ENCODE results near the gene NACC1. TPM values are rescaled to one million over a fixed set of nuclear protein-coding genes. Genes with fewer than 3 reads are reported as not detected.
"Not testable (repeated sequence)": the region's sequence is repeated elsewhere in the genome, so short reads cannot be mapped to it uniquely, and the experiment has no call there.

Gene NACC1
- total RNA-seq, 1 donor from 2014 or later, result 34.7 TPM

- not testable (repeated sequence) for H3K27me3 Mint-ChIP-seq (ENCODE audit: insufficient read depth, low read depth); H3K27ac Mint-ChIP-seq; H3K4me3 ChIP-seq; H3F3A ChIP-seq (ENCODE audit: low read depth); H2AFZ ChIP-seq (replicated peaks); DNase-seq (ENCODE audit: low spot score); H3K9me3 Mint-ChIP-seq; H3K9ac ChIP-seq; H3K4me1 ChIP-seq; H3K36me3 ChIP-seq; H3K4me3 Mint-ChIP-seq; H3K27ac ChIP-seq; H3K79me2 ChIP-seq (ENCODE audit: low read depth); H3K36me3 Mint-ChIP-seq; H4K20me1 ChIP-seq (ENCODE audit: low read depth); H3K27me3 ChIP-seq; H3K9me3 ChIP-seq (ENCODE audit: low read depth); H3K4me2 ChIP-seq; H3K4me1 Mint-ChIP-seq
Observed at GRCh38 chr19:13186688-13187087, 68.6 kb downstream of the NACC1 start.

DNA sequence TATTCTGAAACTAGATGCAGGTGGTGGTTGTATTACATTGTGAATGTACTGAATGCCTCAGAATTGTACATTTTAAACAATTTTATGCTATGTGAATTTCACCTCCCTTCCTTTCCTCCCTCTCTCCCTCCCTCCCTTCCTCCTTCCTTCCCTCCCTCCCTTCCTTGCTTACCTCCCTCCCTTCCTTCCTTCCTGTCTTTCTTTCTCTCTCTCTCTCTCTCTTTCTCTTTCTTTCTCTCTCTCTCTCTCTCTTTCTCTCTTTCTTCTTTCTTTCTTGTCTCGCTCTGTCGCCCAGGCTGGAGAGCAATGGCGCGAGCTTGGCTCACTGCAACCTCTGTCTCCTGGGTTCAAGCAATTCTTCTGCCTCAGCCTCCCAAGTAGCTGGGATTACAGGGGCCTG, 69.4 kb downstream of the NACC1 start:
- H3K36me3 ChIP-seq, result no peaks in the 10 kb centered on the region
- peaks cover 2% of the 10 kb centered on the region for H3K4me1 Mint-ChIP-seq
- H3K9me3 ChIP-seq (ENCODE audit: low read depth), result no peaks in the 10 kb centered on the region
- no peak overlapping the region for H3K9ac ChIP-seq
- peak overlapping the region; percentile 69 for H3K27ac Mint-ChIP-seq
- no peaks in the 10 kb centered on the region for H3K4me1 ChIP-seq
- no peak overlapping the region for H3K4me2 ChIP-seq
- H2AFZ ChIP-seq (replicated peaks), result no peak overlapping the region
- H3K27me3 ChIP-seq, result no peaks in the 10 kb centered on the region
- TF ChIP-seq EZH2 (IDR thresholded peaks at IDR 0.05) (no peak), CTCF (IDR thresholded peaks at IDR 0.05) (no peak), EZH2phosphoT487 (IDR thresholded peaks at IDR 0.05) (no peak)
- H3K4me3 ChIP-seq, result no peak overlapping the region
- no peaks in the 10 kb centered on the region for H3K36me3 Mint-ChIP-seq
- DNase-seq (ENCODE audit: low spot score), result no peak
- H3K79me2 ChIP-seq (ENCODE audit: low read depth), result no peaks in the 10 kb centered on the region
- no peak overlapping the region for H3K4me3 Mint-ChIP-seq
- no peak overlapping the region for H3K27ac ChIP-seq
- H3F3A ChIP-seq (ENCODE audit: low read depth), result peaks cover 3% of the 10 kb centered on the region
- H3K27me3 Mint-ChIP-seq (ENCODE audit: insufficient read depth, low read depth), result no peaks in the 10 kb centered on the region
- no peaks in the 10 kb centered on the region for H4K20me1 ChIP-seq (ENCODE audit: low read depth)
- no peaks in the 10 kb centered on the region for H3K9me3 Mint-ChIP-seq

DNA sequence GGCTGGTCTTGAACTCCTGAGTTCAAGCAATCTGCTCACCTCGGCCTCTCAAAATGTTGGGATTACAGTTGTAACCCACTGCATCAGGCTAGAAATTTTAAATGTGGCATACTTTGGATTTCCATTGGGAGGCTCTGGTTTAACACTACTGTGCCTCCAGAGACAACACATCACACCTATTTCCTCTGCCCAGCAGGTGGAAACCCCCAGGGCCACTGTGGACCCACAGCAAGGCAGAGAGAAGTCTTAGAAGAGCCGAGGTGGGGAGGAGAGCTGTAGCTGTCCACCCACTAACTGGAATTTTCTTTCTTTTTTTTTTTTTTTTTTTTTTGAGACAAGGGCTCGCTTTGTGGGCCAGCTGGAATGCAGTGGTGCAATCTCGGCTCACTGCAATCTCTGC, 71.5 kb downstream of the NACC1 start:
- DNase-seq (ENCODE audit: low spot score), result no peak
- Mint-ChIP-seq H3K27me3 (ENCODE audit: insufficient read depth, low read depth) (no peaks in the 10 kb centered on the region), H3K27ac (no peak overlapping the region), H3K4me3 (no peak overlapping the region), H3K9me3 (no peaks in the 10 kb centered on the region), H3K4me1 (peaks cover 2% of the 10 kb centered on the region), H3K36me3 (no peaks in the 10 kb centered on the region)
- H3K9me3 ChIP-seq (ENCODE audit: low read depth), result no peaks in the 10 kb centered on the region
- no peaks in the 10 kb centered on the region for H4K20me1 ChIP-seq (ENCODE audit: low read depth)
- H3K9ac ChIP-seq, result no peak overlapping the region
- peaks cover 3% of the 10 kb centered on the region for H3F3A ChIP-seq (ENCODE audit: low read depth)
- no peaks in the 10 kb centered on the region for H3K4me1 ChIP-seq
- no peak for TF ChIP-seq EZH2phosphoT487 (IDR thresholded peaks at IDR 0.05)
- TF ChIP-seq EZH2 (IDR thresholded peaks at IDR 0.05), result no peak
- TF ChIP-seq CTCF (IDR thresholded peaks at IDR 0.05), result no peak
- no peak overlapping the region for H3K27ac ChIP-seq
- H3K36me3 ChIP-seq, result no peaks in the 10 kb centered on the region
- H3K79me2 ChIP-seq (ENCODE audit: low read depth), result no peaks in the 10 kb centered on the region
- no peak overlapping the region for H3K4me3 ChIP-seq
- H3K4me2 ChIP-seq, result no peak overlapping the region
- no peaks in the 10 kb centered on the region for H3K27me3 ChIP-seq
- H2AFZ ChIP-seq (replicated peaks), result no peak overlapping the region

Other genes with a start within 250 kb of the NACC1 start
- 8.7 and 16.5 TPM in 2 replicates for gene DNASE2, start 236.8 kb upstream of the NACC1 start, total RNA-seq (ENCODE audit: low replicate concordance)
- gene KLF1, start 231.1 kb upstream of the NACC1 start, total RNA-seq (ENCODE audit: low replicate concordance), result 0.43 and 0.64 TPM in 2 replicates
- 39.5 and 75.0 TPM in 2 replicates for gene GCDH, start 227.1 kb upstream of the NACC1 start, total RNA-seq (ENCODE audit: low replicate concordance)
- 1.8 and 6.4 TPM in 2 replicates for gene SYCE2, start 199.0 kb upstream of the NACC1 start, total RNA-seq (ENCODE audit: low replicate concordance)
- 21.4 and 51.6 TPM in 2 replicates for gene FARSA, start 184.6 kb upstream of the NACC1 start, total RNA-seq (ENCODE audit: low replicate concordance)
- gene CALR, start 179.7 kb upstream of the NACC1 start, total RNA-seq (ENCODE audit: low replicate concordance), result 437 and 569 TPM in 2 replicates
- gene RAD23A, start 172.4 kb upstream of the NACC1 start, total RNA-seq (ENCODE audit: low replicate concordance), result 37.7 and 54.9 TPM in 2 replicates
- 17.1 and 42.2 TPM in 2 replicates for gene GADD45GIP1, start 161.0 kb upstream of the NACC1 start, total RNA-seq (ENCODE audit: low replicate concordance)
- gene DAND5, start 148.7 kb upstream of the NACC1 start, total RNA-seq (ENCODE audit: low replicate concordance), result 0.06 and 0.07 TPM in 2 replicates
- gene NFIX, start 122.8 kb upstream of the NACC1 start, total RNA-seq (ENCODE audit: low replicate concordance), result 0.06 TPM in 2 replicates
- gene LYL1, start 15.4 kb upstream of the NACC1 start, total RNA-seq (ENCODE audit: low replicate concordance), result 0.88 and 2.2 TPM in 2 replicates
- gene TRMT1, start 1.5 kb upstream of the NACC1 start, total RNA-seq (ENCODE audit: low replicate concordance), result 30.2 and 49.0 TPM in 2 replicates
- gene STX10, start 32.1 kb downstream of the NACC1 start, total RNA-seq (ENCODE audit: low replicate concordance), result 36.5 and 51.2 TPM in 2 replicates
- gene IER2, start 32.1 kb downstream of the NACC1 start, total RNA-seq (ENCODE audit: low replicate concordance), result 13.7 and 55.4 TPM in 2 replicates

All from neural progenitor cell (in vitro differentiated cells).